GM19351 (cell line): ENCODE measurements around the gene HNRNPAB.
"Not testable (repeated sequence)": the region's sequence is repeated elsewhere in the genome, so short reads cannot be mapped to it uniquely, and the experiment has no call there.

Experiments
- ATAC-seq: cut with Tn5 transposase; IDR thresholded peaks from one replicate; pipeline ENCODE4 v1.9.1; 2021; ENCODE audit warnings: mild to moderate bottlenecking, moderate library complexity; ENCODE audit not compliant: unreplicated experiment

HNRNPAB gene

DNA sequence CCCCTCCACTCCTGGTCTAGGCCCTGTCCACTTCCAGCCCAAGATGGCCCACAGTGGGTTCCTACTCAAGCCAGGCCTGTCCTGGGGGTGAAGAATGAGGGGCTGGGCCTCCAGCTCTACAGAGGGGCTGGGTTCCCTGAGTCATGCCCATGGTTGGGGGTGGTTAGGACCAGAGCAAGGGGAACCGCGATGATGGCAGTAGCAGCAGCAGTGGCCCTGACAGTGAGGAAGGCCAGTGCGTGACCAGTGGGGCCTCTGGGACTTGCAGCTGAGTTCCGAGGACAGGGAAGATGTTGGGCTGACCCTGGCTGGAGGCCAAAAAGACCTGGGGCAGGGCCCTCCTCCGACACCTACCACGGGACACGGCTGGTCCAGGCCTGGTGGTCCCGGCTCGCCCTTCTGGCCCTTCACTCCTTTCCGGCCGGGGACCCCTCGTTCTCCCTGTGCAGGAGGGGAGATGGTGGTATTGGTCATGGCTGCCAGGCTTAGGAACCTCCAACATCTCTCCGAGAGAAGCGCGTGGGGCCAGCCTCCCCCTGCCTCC, 37.4 kb downstream of the HNRNPAB start:
- no peak for ATAC-seq

- no peak for ATAC-seq
These were observed 38.1 kb downstream of the HNRNPAB start for GRCh38 chr5:178242416-178242815.

DNA sequence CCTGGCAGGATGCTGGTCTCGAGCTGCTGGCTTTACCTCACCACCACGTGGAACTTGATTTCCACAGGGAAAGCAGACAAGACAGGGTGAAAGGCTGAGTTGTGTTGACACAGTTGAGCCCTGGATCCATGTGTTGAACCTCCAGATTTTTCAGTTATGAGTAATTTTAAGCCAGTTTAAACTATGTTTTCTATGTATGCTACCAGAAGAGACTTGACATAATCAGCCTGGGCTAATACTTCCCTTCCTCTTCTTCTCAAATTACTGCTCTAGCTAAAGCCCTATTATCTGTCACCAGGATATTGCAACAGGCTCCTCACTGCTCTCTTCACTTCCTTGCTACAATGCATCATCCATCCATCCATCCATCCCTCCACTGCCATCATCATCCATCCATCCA, 40.2 kb downstream of the HNRNPAB start:
- ATAC-seq = no peak

- ATAC-seq = no peak
These were observed 41.1 kb downstream of the HNRNPAB start for GRCh38 chr5:178245389-178245788.

- ATAC-seq = no peak
These were observed 42.4 kb downstream of the HNRNPAB start for GRCh38 chr5:178246624-178247279.

- ATAC-seq = no peak
These were observed 43.4 kb downstream of the HNRNPAB start for GRCh38 chr5:178247481-178248456.

DNA sequence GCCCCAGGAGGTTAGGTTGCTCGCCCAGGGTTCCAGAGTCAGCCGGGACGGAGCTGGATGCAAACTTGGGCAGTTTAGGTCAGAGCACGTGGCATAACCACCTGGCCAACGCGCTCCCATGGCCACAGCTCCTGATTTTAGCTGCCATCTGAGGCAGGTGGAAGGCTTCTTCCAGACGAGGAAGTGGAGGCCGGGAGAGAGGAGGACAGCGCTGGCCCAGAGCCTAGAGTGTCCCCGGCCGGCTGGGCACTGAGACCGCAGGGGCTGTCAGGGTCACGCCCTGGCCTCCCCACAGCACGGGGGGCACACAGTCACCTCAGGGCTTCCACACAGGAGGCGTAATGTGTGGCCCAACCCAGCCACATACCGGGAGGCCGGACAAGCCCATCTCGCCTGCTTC, 44.4 kb downstream of the HNRNPAB start:
- no peak for ATAC-seq

DNA sequence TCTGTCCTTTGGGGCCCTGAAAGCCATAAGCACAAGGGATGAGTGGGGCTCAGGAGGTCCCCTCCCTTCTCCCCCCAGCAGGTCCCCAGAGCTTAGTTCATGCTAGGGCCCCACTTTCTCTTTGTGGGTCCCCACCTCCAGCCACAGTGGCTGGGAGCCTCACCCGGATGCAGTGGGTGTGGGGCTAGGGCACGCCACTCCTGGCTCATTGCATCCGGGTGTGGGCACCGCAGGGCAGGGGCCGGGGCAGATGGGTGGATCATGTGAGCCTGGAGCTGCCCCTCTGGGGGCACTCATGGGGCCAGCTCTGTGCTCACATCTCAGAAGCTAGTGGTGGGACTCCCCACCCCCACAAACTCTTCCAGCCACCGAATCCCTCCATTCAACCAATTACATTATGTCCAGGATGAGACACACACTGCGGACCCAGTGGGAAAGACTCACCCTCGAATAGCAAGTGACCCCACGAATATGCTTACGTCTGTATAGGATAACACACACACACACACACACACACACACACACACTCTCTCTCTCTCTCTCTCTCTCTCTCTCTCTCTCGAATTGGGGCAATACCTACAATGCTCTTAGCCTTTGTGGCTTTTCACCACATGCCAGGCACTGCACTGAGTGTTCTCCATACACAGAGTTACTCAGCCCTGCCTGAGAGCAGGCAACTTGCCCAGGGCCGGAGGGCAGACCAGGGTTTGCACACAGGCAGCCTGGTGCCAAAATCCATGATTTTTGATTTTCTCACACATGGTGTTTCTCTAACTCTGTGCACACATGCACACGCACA, 45.1 kb downstream of the HNRNPAB start:
- no peak for ATAC-seq

GRCh38 chr5:178250263-178250662, 45.9 kb downstream of the HNRNPAB start:
- ATAC-seq = no peak

DNA sequence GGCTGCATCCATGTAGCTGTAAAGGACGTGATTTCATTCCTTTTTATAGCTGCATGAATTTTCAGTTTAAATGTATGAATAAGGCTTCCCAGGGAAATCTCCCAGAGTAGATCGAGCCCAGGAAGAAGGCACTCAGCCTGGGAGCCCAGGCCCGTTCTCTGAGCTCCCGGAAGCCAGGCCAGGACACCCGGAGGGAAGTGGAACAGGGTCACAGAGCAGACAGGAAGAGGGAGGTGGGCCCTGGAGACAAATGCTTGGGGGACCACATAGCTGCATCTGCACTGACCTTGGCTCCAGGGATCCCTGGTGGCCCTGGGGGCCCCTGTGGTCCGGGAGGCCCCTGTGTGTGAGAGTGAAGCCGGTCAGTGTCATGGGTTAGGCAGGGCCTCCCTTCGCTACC, 47.9 kb downstream of the HNRNPAB start:
- ATAC-seq = no peak

DNA sequence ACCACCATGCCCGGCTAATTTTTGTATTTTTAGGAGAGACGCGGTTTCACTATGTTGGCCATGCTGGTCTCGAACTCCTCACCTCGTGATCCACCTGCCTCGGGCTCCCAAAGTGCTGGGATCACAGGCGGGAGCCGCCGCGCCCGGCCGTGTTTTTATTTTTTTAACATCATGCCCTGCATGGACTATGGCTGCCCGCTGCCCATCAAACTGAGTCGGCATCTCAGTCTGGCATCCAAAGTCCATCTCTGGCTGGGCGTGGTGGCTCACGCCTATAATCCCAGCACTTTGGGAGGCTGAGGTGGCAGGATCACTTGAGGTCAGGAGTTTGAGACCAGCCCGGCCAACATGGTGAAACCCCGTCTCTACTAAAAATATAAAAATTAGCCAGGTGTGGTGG, 49.3 kb downstream of the HNRNPAB start:
- not testable (repeated sequence) for ATAC-seq

DNA sequence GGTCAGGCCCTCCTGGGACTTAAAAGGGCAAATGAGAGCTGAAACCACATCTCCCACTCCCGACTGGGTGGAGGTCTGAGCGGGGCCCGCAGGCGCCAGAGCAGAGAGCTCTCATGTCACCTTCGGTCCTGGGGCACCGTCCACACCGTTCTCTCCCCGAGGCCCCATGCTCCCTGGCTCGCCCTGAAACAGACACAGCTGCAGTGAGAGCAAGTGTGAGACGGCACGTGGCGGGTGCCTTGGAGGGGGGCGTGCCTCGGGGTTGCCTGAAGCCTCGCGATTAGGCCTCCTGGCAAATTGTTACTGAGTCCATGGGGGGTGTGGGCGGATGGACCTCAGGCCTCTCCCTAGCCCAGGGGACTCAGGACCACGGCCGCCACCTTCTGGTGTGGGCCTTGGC, 52.4 kb downstream of the HNRNPAB start:
- no peak for ATAC-seq

DNA sequence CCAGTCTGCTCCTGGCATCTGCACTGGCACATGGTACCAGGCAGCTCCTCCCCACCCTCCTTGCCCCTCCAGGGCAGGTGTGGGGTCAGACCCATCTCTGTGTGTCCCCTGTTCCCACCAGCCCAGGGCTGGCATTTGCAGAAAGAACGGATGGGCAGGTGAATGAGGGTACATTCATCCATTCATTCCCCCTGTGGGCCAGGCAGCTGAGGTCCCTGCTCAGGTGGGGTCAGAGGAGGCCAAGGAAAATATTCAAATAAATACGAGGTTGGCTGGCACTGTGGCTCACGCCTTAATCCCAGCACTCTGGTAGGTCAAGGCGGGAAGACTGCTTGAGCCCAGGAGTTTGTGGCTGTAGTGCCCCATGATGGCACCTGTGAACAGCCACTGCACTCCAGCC, 53.3 kb downstream of the HNRNPAB start:
- ATAC-seq = no peak

DNA sequence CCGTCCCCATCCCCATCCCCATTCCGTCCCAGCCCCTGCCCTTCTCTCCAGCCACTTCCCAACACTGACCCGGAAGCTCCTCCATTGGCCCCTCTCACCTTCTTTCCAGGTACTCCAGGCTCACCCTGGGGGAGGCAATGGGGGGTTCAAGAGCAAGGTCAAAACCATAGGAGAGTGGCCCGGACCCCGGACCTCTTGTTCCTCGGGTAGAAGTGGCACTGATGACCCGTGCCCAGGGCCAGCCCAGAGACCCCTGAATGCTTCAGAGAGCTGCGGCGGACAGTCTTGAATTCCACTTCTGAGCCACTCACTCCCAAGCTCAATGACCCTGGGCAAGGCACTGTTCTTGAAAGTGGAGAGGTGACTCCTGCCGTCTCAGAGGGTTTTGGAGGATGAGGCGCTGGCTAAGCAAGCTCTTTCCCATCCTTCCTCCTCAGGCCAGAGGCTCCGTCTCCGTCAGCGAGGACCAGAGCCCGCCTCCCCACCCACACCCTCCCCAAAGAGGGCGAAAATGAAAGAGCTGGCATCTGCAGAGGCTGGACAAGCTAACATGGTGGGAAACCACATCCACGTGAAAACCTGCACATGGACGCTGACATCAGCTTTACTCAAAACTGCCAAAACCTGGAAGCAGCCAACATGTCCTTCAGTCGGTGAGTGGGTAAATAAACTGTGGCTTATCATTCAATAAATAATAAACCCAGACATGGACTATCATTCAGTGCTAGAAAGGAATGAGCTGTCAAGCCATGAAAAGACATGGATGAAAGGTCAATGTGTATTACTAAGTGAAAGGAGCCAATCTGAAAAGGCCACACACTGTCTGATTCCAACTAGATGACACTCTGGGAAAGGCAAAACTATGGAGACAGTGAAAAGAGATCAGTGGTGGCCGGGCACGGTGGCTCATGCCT, 55.5 kb downstream of the HNRNPAB start:
- no peak for ATAC-seq
